Measurements from ENCODE around the gene ZNF283.
"Not testable (repeated sequence)": the region's sequence is repeated elsewhere in the genome, so short reads cannot be mapped to it uniquely, and the experiment has no call there.

Gene ZNF283

GRCh38 chr19:43848821-43849220 is 21.7 kb downstream of the ZNF283 start:
- H2BK15ac ChIP-seq (ENCODE audit: low read depth, poor library complexity, severe bottlenecking): no peak overlapping the region
- no peaks in the 10 kb centered on the region for H3K79me1 ChIP-seq (replicated peaks; ENCODE audit: low read length, poor library complexity, severe bottlenecking)
- DNase-seq: no peak
- no peak overlapping the region for H3K23ac ChIP-seq (ENCODE audit: low read length in 2 of 2)
- H4K91ac ChIP-seq (ENCODE audit: low read length): no peak overlapping the region
- no peaks in the 10 kb centered on the region for H3K27me3 ChIP-seq (ENCODE audit: control insufficient read depth in 1 of 2, insufficient read depth in 1 of 2, low read length in 2 of 2)
- no peaks in the 10 kb centered on the region for H3K4me1 ChIP-seq (ENCODE audit: control insufficient read depth, insufficient read depth, low read depth, low read length)
- H2AFZ ChIP-seq (ENCODE audit: low read depth, low read length): no peak overlapping the region
- H3K4ac ChIP-seq (ENCODE audit: low read depth in 1 of 2, low read length in 2 of 2): no peak overlapping the region
- H3K4me3 ChIP-seq (ENCODE audit: insufficient read depth in 1 of 2, low read depth in 1 of 2, low read length in 2 of 2): peak overlapping the region in 1 of 2 experiments; percentile 62
- no peak overlapping the region for H3K18ac ChIP-seq (ENCODE audit: low read depth in 1 of 2, low read length in 2 of 2)
- no peak overlapping the region for H3K27ac ChIP-seq (ENCODE audit: low read length, poor library complexity, severe bottlenecking)
- H3K4me2 ChIP-seq (ENCODE audit: low read length, poor library complexity, severe bottlenecking): no peak overlapping the region
- H3K36me3 ChIP-seq (ENCODE audit: control insufficient read depth in 1 of 2, insufficient read depth in 2 of 2, low read depth in 1 of 2, low read length in 2 of 2): peaks cover 8 to 80% of the 10 kb centered on the region in 2 experiments
- H3K9ac ChIP-seq (ENCODE audit: low read length): no peak overlapping the region
- H2BK5ac ChIP-seq (ENCODE audit: low read depth, low read length, poor library complexity, severe bottlenecking): no peak overlapping the region
- no peak overlapping the region for H4K8ac ChIP-seq (ENCODE audit: low read length)
- H2AK5ac ChIP-seq (ENCODE audit: low read length, severe bottlenecking): no peak overlapping the region
- no peak overlapping the region for H2BK120ac ChIP-seq (ENCODE audit: low read depth, low read length)
- peaks cover 91% of the 10 kb centered on the region for H3K9me3 ChIP-seq (ENCODE audit: control insufficient read depth, low read length)
- H3K14ac ChIP-seq (ENCODE audit: low read length in 2 of 2): no peak overlapping the region
- H2BK12ac ChIP-seq (ENCODE audit: low read length in 2 of 2): no peak overlapping the region

- Histone ChIP-seq H3K27me3 (ENCODE audit: control insufficient read depth in 1 of 2, insufficient read depth in 1 of 2, low read length in 2 of 2) (no peaks in the 10 kb centered on the region), H2BK120ac (ENCODE audit: low read depth, low read length) (no peak overlapping the region), H2AFZ (ENCODE audit: low read depth, low read length) (no peak overlapping the region), H3K4me1 (ENCODE audit: control insufficient read depth, insufficient read depth, low read depth, low read length) (no peaks in the 10 kb centered on the region), H4K91ac (ENCODE audit: low read length) (no peak overlapping the region), H3K36me3 (ENCODE audit: control insufficient read depth in 1 of 2, insufficient read depth in 2 of 2, low read depth in 1 of 2, low read length in 2 of 2) (peaks cover 3 to 9% of the 10 kb centered on the region in 2 experiments), H2AK5ac (ENCODE audit: low read length, severe bottlenecking) (no peak overlapping the region), H3K14ac (ENCODE audit: low read length in 2 of 2) (no peak overlapping the region), H3K23ac (ENCODE audit: low read length in 2 of 2) (no peak overlapping the region), H3K4me3 (ENCODE audit: insufficient read depth in 1 of 2, low read depth in 1 of 2, low read length in 2 of 2) (peak overlapping the region in 1 of 2 experiments; percentile 49), H3K9me3 (ENCODE audit: control insufficient read depth, low read length) (peaks cover 95% of the 10 kb centered on the region), H3K4me2 (ENCODE audit: low read length, poor library complexity, severe bottlenecking) (no peak overlapping the region), H2BK12ac (ENCODE audit: low read length in 2 of 2) (no peak overlapping the region), H3K27ac (ENCODE audit: low read length, poor library complexity, severe bottlenecking) (no peak overlapping the region), H3K9ac (ENCODE audit: low read length) (no peak overlapping the region), H3K18ac (ENCODE audit: low read depth in 1 of 2, low read length in 2 of 2) (no peak overlapping the region), H3K79me1 (replicated peaks; ENCODE audit: low read length, poor library complexity, severe bottlenecking) (no peaks in the 10 kb centered on the region), H3K4ac (ENCODE audit: low read depth in 1 of 2, low read length in 2 of 2) (no peak overlapping the region), H2BK5ac (ENCODE audit: low read depth, low read length, poor library complexity, severe bottlenecking) (no peak overlapping the region), H2BK15ac (ENCODE audit: low read depth, poor library complexity, severe bottlenecking) (no peak overlapping the region), H4K8ac (ENCODE audit: low read length) (no peak overlapping the region)
- no CpG with 5 or more reads among the region's 2 CpGs for WGBS
- DNase-seq: no peak
These were observed 31.1 kb downstream of the ZNF283 start for GRCh38 chr19:43858174-43858573.

DNA sequence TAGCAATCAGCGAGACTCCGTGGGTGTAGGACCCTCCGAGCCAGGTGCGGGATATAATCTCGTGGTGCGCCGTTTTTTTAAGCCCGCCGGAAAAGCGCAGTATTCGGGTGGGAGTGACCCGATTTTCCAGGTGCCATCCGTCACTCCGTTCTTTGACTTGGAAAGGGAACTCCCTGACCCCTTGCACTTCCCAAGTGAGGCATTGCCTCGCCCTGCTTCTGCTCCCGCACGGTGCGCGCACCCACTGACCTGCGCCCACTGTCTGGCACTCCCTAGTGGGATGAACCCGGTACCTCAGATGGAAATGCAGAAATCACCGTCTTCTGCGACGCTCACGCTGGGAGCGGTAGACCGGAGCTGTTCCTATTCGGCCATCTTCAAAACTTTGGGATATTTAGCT is 39.8 kb downstream of the ZNF283 start:
- H3K79me1 ChIP-seq (replicated peaks; ENCODE audit: low read length, poor library complexity, severe bottlenecking); H2BK15ac ChIP-seq (ENCODE audit: low read depth, poor library complexity, severe bottlenecking); H3K27ac ChIP-seq (ENCODE audit: low read length, poor library complexity, severe bottlenecking); H4K91ac ChIP-seq (ENCODE audit: low read length); H4K8ac ChIP-seq (ENCODE audit: low read length); H3K4me2 ChIP-seq (ENCODE audit: low read length, poor library complexity, severe bottlenecking); DNase-seq; H2BK5ac ChIP-seq (ENCODE audit: low read depth, low read length, poor library complexity, severe bottlenecking); H3K36me3 ChIP-seq (ENCODE audit: control insufficient read depth in 1 of 2, insufficient read depth in 2 of 2, low read depth in 1 of 2, low read length in 2 of 2); H3K14ac ChIP-seq (ENCODE audit: low read length in 2 of 2); H2BK12ac ChIP-seq (ENCODE audit: low read length in 2 of 2); H3K4me1 ChIP-seq (ENCODE audit: control insufficient read depth, insufficient read depth, low read depth, low read length); H3K4me3 ChIP-seq (ENCODE audit: insufficient read depth in 1 of 2, low read depth in 1 of 2, low read length in 2 of 2); H3K4ac ChIP-seq (ENCODE audit: low read depth in 1 of 2, low read length in 2 of 2); H3K18ac ChIP-seq (ENCODE audit: low read depth in 1 of 2, low read length in 2 of 2); H3K27me3 ChIP-seq (ENCODE audit: control insufficient read depth in 1 of 2, insufficient read depth in 1 of 2, low read length in 2 of 2); H2AFZ ChIP-seq (ENCODE audit: low read depth, low read length); H3K9ac ChIP-seq (ENCODE audit: low read length); H3K23ac ChIP-seq (ENCODE audit: low read length in 2 of 2); H2AK5ac ChIP-seq (ENCODE audit: low read length, severe bottlenecking); H2BK120ac ChIP-seq (ENCODE audit: low read depth, low read length): not testable (repeated sequence)
- peaks cover 70% of the 10 kb centered on the region for H3K9me3 ChIP-seq (ENCODE audit: control insufficient read depth, low read length)
- 96% methylated on average over 24 of the region's 28 CpGs for WGBS

- Histone ChIP-seq H3K27me3 (ENCODE audit: control insufficient read depth in 1 of 2, insufficient read depth in 1 of 2, low read length in 2 of 2) (no peaks in the 10 kb centered on the region), H3K4ac (ENCODE audit: low read depth in 1 of 2, low read length in 2 of 2) (no peak overlapping the region), H2AFZ (ENCODE audit: low read depth, low read length) (no peak overlapping the region), H3K4me3 (ENCODE audit: insufficient read depth in 1 of 2, low read depth in 1 of 2, low read length in 2 of 2) (peak overlapping the region in 1 of 2 experiments; percentile 54), H3K9ac (ENCODE audit: low read length) (no peak overlapping the region), H2AK5ac (ENCODE audit: low read length, severe bottlenecking) (no peak overlapping the region), H2BK5ac (ENCODE audit: low read depth, low read length, poor library complexity, severe bottlenecking) (no peak overlapping the region), H2BK120ac (ENCODE audit: low read depth, low read length) (no peak overlapping the region), H3K14ac (ENCODE audit: low read length in 2 of 2) (no peak overlapping the region), H3K4me1 (ENCODE audit: control insufficient read depth, insufficient read depth, low read depth, low read length) (no peaks in the 10 kb centered on the region), H2BK15ac (ENCODE audit: low read depth, poor library complexity, severe bottlenecking) (no peak overlapping the region), H4K8ac (ENCODE audit: low read length) (no peak overlapping the region), H3K9me3 (ENCODE audit: control insufficient read depth, low read length) (peaks cover 96% of the 10 kb centered on the region), H3K4me2 (ENCODE audit: low read length, poor library complexity, severe bottlenecking) (no peak overlapping the region), H4K91ac (ENCODE audit: low read length) (no peak overlapping the region), H3K23ac (ENCODE audit: low read length in 2 of 2) (no peak overlapping the region), H3K79me1 (replicated peaks; ENCODE audit: low read length, poor library complexity, severe bottlenecking) (no peaks in the 10 kb centered on the region), H3K27ac (ENCODE audit: low read length, poor library complexity, severe bottlenecking) (no peak overlapping the region), H2BK12ac (ENCODE audit: low read length in 2 of 2) (no peak overlapping the region), H3K18ac (ENCODE audit: low read depth in 1 of 2, low read length in 2 of 2) (no peak overlapping the region), H3K36me3 (ENCODE audit: control insufficient read depth in 1 of 2, insufficient read depth in 2 of 2, low read depth in 1 of 2, low read length in 2 of 2) (peaks cover 0 to 18% of the 10 kb centered on the region in 2 experiments)
- 100% methylated on average over 1 of the region's 5 CpGs for WGBS
- DNase-seq: peak; percentile 8
These were observed 45.6 kb downstream of the ZNF283 start for GRCh38 chr19:43872547-43873336.
